IMR-90 (cell line): ENCODE data around the gene COL6A3. TPM values are rescaled to one million over a fixed set of nuclear protein-coding genes. Genes with fewer than 3 reads are reported as not detected.

Source experiments
- ATAC-seq: fragments of 200-7000 bp; cut with Tn5 transposase; 2 replicates; pipeline ENCODE4 v1.9.1; 2020; ENCODE audit warnings: low read depth, mild to moderate bottlenecking, moderate library complexity
- BruUV-seq: library from RNA; stranded (reverse); fragments of 400-500 nt; replicated peaks from 2 replicates; lab custom pipeline; 2021; lab: Mats Ljungman, UMichigan
- CTCF ChIA-PET: fragments of 300-600 bp; formaldehyde crosslinking; extraction: SDS; loops from one replicate; lab custom pipeline; 2021; ENCODE audit warnings: antibody characterized with exemption; lab: Yijun Ruan, JAX
- POLR2A ChIA-PET: fragments of 300-600 bp; sonication (Branson Sonifier 250); formaldehyde crosslinking; loops from one replicate; lab custom pipeline; 2022; ENCODE audit warnings: antibody characterized with exemption; ENCODE audit not compliant: unreplicated experiment; lab: Charles Lee
- DNase-seq: peaks from one replicate; pipeline ENCODE4 v3.0.0; 2013
- H2AFZ ChIP-seq: replicated peaks from 2 replicates; pipeline ENCODE3; 2013; ENCODE audit warnings: low read length, mild to moderate bottlenecking; ENCODE audit not compliant: poor library complexity
- H2AK5ac ChIP-seq: 2 replicates; pipeline ENCODE4 v1.6.1; 2013; ENCODE audit warnings: low read depth, low read length, inconsistent platforms
- H2AK9ac ChIP-seq: replicated peaks from 2 replicates; pipeline ENCODE3; 2013; ENCODE audit warnings: mild to moderate bottlenecking, low read depth, low read length, moderate library complexity; ENCODE audit not compliant: poor library complexity
- H2BK120ac ChIP-seq: 2 replicates; pipeline ENCODE4 v1.6.1; 2013; ENCODE audit warnings: low read depth, low read length, inconsistent platforms
- H2BK15ac ChIP-seq: 3 replicates; pipeline ENCODE4 v1.6.1; 2013; ENCODE audit warnings: low read depth, low read length, inconsistent platforms
- H2BK20ac ChIP-seq: 2 replicates; pipeline ENCODE4 v1.6.1; 2013; ENCODE audit warnings: low read depth, mild to moderate bottlenecking, inconsistent platforms, low read length, moderate library complexity
- H2BK5ac ChIP-seq: 2 replicates; pipeline ENCODE4 v1.6.1; 2013; ENCODE audit warnings: mild to moderate bottlenecking, low read depth, low read length, inconsistent platforms; ENCODE audit not compliant: poor library complexity, severe bottlenecking
- H3K14ac ChIP-seq: replicated peaks from 2 replicates; pipeline ENCODE4 v1.6.1; 2013; ENCODE audit warnings: low read depth, low read length, inconsistent platforms
- H3K18ac ChIP-seq: 2 replicates; pipeline ENCODE4 v1.6.1; 2013; ENCODE audit warnings: low read depth, low read length, control low read depth
- H3K23ac ChIP-seq: 2 replicates; pipeline ENCODE4 v1.6.1; 2013; ENCODE audit warnings: low read depth, low read length, inconsistent platforms
- H3K27ac ChIP-seq: 2 replicates; pipeline ENCODE4 v1.5.1; 2013; ENCODE audit warnings: mild to moderate bottlenecking, control low read depth, low read length; ENCODE audit not compliant: insufficient read depth
- H3K27me3 ChIP-seq: 2 replicates; pipeline ENCODE4 v1.6.1; 2013; ENCODE audit warnings: low read length; ENCODE audit not compliant: control insufficient read depth, insufficient read depth
- H3K36me3 ChIP-seq: 2 replicates; pipeline ENCODE4 v1.6.1; 2013; ENCODE audit warnings: low read length, mixed read lengths; ENCODE audit not compliant: control insufficient read depth, insufficient read depth
- H3K4ac ChIP-seq: 2 replicates; pipeline ENCODE4 v1.6.1; 2013; ENCODE audit warnings: low read depth, low read length, inconsistent platforms
- H3K4me1 ChIP-seq: 2 replicates; pipeline ENCODE4 v1.6.1; 2013; ENCODE audit warnings: low read length, mixed read lengths; ENCODE audit not compliant: control insufficient read depth, insufficient read depth
- H3K4me2 ChIP-seq: 2 replicates; pipeline ENCODE4 v1.6.1; 2013; ENCODE audit warnings: low read depth, mild to moderate bottlenecking, control low read depth, low read length, moderate library complexity
- H3K4me3 ChIP-seq: 2 replicates; pipeline ENCODE4 v1.5.1; 2013; ENCODE audit warnings: low read depth, mild to moderate bottlenecking, control low read depth, low read length, moderate library complexity; ENCODE audit not compliant: insufficient read depth
- H3K56ac ChIP-seq: 2 replicates; pipeline ENCODE4 v1.6.1; 2013; ENCODE audit warnings: low read length, inconsistent platforms; ENCODE audit not compliant: insufficient read depth; ENCODE audit errors: extremely low read depth
- H3K79me1 ChIP-seq, 2 experiments: 2 replicates each; pipeline ENCODE4 v1.6.1; 2013; ENCODE audit warnings: low read length in 2 of 2, inconsistent platforms in 1 of 2, low read depth in 1 of 2
- H3K9ac ChIP-seq: 2 replicates; pipeline ENCODE4 v1.6.1; 2013; ENCODE audit warnings: low read depth, low read length, control low read depth
- H3K9me1 ChIP-seq: 2 replicates; pipeline ENCODE4 v1.6.1; 2013; ENCODE audit warnings: low read length, inconsistent platforms; ENCODE audit not compliant: insufficient read depth
- H3K9me3 ChIP-seq: 2 replicates; pipeline ENCODE4 v1.6.1; 2013; ENCODE audit warnings: low read length; ENCODE audit not compliant: control insufficient read depth, insufficient read depth
- H4K20me1 ChIP-seq: 2 replicates; pipeline ENCODE4 v1.6.1; 2013; ENCODE audit warnings: low read length, inconsistent platforms; ENCODE audit not compliant: insufficient read depth
- H4K5ac ChIP-seq: 2 replicates; pipeline ENCODE4 v1.6.1; 2013; ENCODE audit warnings: mild to moderate bottlenecking, low read depth, low read length, control low read depth
- H4K8ac ChIP-seq, 2 experiments: 2 replicates each; pipeline ENCODE4 v1.6.1; 2013; ENCODE audit warnings: low read depth in 2 of 2, low read length in 2 of 2, control low read depth in 1 of 2, inconsistent platforms in 1 of 2
- H4K91ac ChIP-seq: 2 replicates; pipeline ENCODE4 v1.6.1; 2013; ENCODE audit warnings: low read depth, low read length, inconsistent platforms; ENCODE audit not compliant: insufficient read depth
- CEBPB ChIP-seq: IDR thresholded peaks from 2 replicates; pipeline ENCODE4 v1.6.1; 2012; ENCODE audit warnings: low read depth, low read length, improper control_type of control experiment
- MAFK ChIP-seq: IDR thresholded peaks from 2 replicates; pipeline ENCODE4 v1.6.1; 2012; ENCODE audit warnings: low read depth, low read length, improper control_type of control experiment
- MAZ ChIP-seq: IDR thresholded peaks from 2 replicates; pipeline ENCODE4 v1.6.1; 2012; ENCODE audit warnings: low read depth, mild to moderate bottlenecking, low read length, improper control_type of control experiment, moderate library complexity, borderline replicate concordance
- NFE2L2 ChIP-seq: fragments of 150-350 bp; IDR thresholded peaks from 2 replicates; pipeline ENCODE4 v1.6.1; 2016; ENCODE audit warnings: low read depth, mild to moderate bottlenecking, low read length
- RAD21 ChIP-seq: IDR thresholded peaks from 2 replicates; pipeline ENCODE4 v1.6.1; 2012; ENCODE audit warnings: low read length, improper control_type of control experiment
- RFX5 ChIP-seq: IDR thresholded peaks from 2 replicates; pipeline ENCODE4 v1.8.0; 2012; ENCODE audit warnings: low read depth, mild to moderate bottlenecking, low read length, moderate library complexity
- USF2 ChIP-seq: fragments of 150-350 bp; IDR thresholded peaks from 2 replicates; pipeline ENCODE4 v1.6.1; 2017; ENCODE audit warnings: mild to moderate bottlenecking, antibody characterized with exemption, low read length, low read depth
- WGBS, 2 experiments: methylation state at CpG; one replicate each; pipeline versions ENCODE4 v1.1.5 to v1.1.7; 2013; ENCODE audit warnings: missing lambda C conversion rate in 2 of 2; ENCODE audit not compliant: insufficient read length in 1 of 2; ENCODE audit errors: extremely low coverage in 2 of 2; 5-methylcytosine and 5-hydroxymethylcytosine counted together
- dilution Hi-C: fragments of 300-500 bp; cut with HindIII; formaldehyde crosslinking; loops from one replicate; pipeline ENCODE4 v1.14.3; 2018; ENCODE audit warnings: low sequenced_read_pairs; ENCODE audit not compliant: unreplicated experiment
- in situ Hi-C: fragments of 300-500 bp; cut with MboI; formaldehyde crosslinking; loops from 3 replicates; pipeline ENCODE4 v1.14.3; 2019; ENCODE audit warnings: low sequenced_read_pairs, inconsistent platforms, mixed read lengths
- intact Hi-C: fragments of 100-400 bp; cut with micrococcal nuclease; formaldehyde crosslinking; loops from 2 replicates; pipeline ENCODE4 v1.10.0; 2022
- polyA plus RNA-seq, 3 experiments: library from polyadenylated mRNA; depleted of rRNA; stranded (reverse); fragments of >200 nt; gene quantifications; 2 replicates each; pipeline ENCODE4 v1.2.3, GENCODE V29; 2012; ENCODE audit warnings: low replicate concordance in 1 of 3
- total RNA-seq: library from RNA; depleted of rRNA; stranded (reverse); fragments of >200 nt; gene quantifications from 2 replicates; pipeline ENCODE4 v1.2.3, GENCODE V29; 2012
- TF ChIP-seq, protein P1 (sequence below): fragments of 150-350 bp; IDR thresholded peaks from 2 replicates; pipeline ENCODE4 v1.6.1; 2016; ENCODE audit warnings: low read depth, mild to moderate bottlenecking, low read length, moderate library complexity, borderline replicate concordance

COL6A3 gene
- total and polyA plus RNA-seq, 2 of the 4 experiments (the other 2 are of a cell fraction): 964 to 1,855 TPM

- peak overlapping the region; percentile 19; the same call in 1 of the 2 replicates for H3K23ac ChIP-seq
- peak overlapping the region; percentile 44 for H2BK20ac ChIP-seq
- peak; percentile 43 for ATAC-seq
- H3K9me1 ChIP-seq: peaks cover 29% of the 10 kb centered on the region
- H2AK5ac ChIP-seq: peak overlapping the region; percentile 79
- peak overlapping the region; percentile 58 for H2BK120ac ChIP-seq
- H3K4me1 ChIP-seq: peaks cover 33% of the 10 kb centered on the region
- peaks cover 10% of the 10 kb centered on the region for H4K20me1 ChIP-seq
- 14% methylated on average over 2 of the region's 12 CpGs; no CpG with 5 or more reads in 1 of the 2 experiments for WGBS, 2 experiments
- peak overlapping the region; percentile 33 for H2AK9ac ChIP-seq
- CTCF ChIA-PET: no interaction called here
- intact Hi-C loops: loop anchor here (2.0 kb wide), 3 partner anchors 42 to 170 kb away; no protein-coding TSS in a partner anchor
- peak; percentile 85 for DNase-seq
- dilution Hi-C loops: no loop called here
- TSS peak; percentile 100 for BruUV-seq
- H3K79me1 ChIP-seq: peaks cover 19 to 72% of the 10 kb centered on the region in 2 experiments
- H3K36me3 ChIP-seq: peaks cover 64% of the 10 kb centered on the region
- H3K9me3 ChIP-seq: no peaks in the 10 kb centered on the region
- H3K4ac ChIP-seq: peak overlapping the region; percentile 79
- H4K91ac ChIP-seq: peak overlapping the region; percentile 90
- peak overlapping the region; percentile 54 for H3K56ac ChIP-seq
- peak overlapping the region; percentile 40 for H3K9ac ChIP-seq
- H4K8ac ChIP-seq: peak overlapping the region; percentile 60 to 87
- in situ Hi-C loops: loop anchor here (10.0 kb wide), 1 partner anchor 160 kb away; no protein-coding TSS in a partner anchor
- H2AFZ ChIP-seq: no peak overlapping the region
- H4K5ac ChIP-seq: peak overlapping the region; percentile 87
- 0 out of 2 replicates have a peak overlapping the region, but pooled peaks have one; percentile 0 for H3K4me2 ChIP-seq
- H2BK5ac ChIP-seq: peak overlapping the region; percentile 91
- H3K27ac ChIP-seq: peak overlapping the region; percentile 95
- peak overlapping the region; percentile 13 for H3K14ac ChIP-seq
- POLR2A ChIA-PET: no interaction called here
- no peak overlapping the region for H3K4me3 ChIP-seq
- H3K27me3 ChIP-seq: no peaks in the 10 kb centered on the region
- TF ChIP-seq USF2 (no peak), MAZ (no peak; the same call in 1 of the 2 replicates), RFX5 (peak; percentile 79), NFE2L2 (no peak), CEBPB (peak; percentile 92), RAD21 (0 out of 2 replicates have a peak, but pooled peaks have one; percentile 4), MAFK (no peak)
- TF ChIP-seq, protein P1, sequence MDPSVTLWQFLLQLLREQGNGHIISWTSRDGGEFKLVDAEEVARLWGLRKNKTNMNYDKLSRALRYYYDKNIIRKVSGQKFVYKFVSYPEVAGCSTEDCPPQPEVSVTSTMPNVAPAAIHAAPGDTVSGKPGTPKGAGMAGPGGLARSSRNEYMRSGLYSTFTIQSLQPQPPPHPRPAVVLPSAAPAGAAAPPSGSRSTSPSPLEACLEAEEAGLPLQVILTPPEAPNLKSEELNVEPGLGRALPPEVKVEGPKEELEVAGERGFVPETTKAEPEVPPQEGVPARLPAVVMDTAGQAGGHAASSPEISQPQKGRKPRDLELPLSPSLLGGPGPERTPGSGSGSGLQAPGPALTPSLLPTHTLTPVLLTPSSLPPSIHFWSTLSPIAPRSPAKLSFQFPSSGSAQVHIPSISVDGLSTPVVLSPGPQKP: no peak
- peak overlapping the region; percentile 75; the same call in 1 of the 3 replicates for H2BK15ac ChIP-seq
- H3K18ac ChIP-seq: peak overlapping the region; percentile 80
Observed at GRCh38 chr2:237324405-237324831, 89.5 kb downstream of the COL6A3 start.
